HG02852 (cell line): ENCODE measurements around the gene CCDC154.

Experiments
- ATAC-seq: cut with Tn5 transposase; IDR thresholded peaks from one replicate; pipeline ENCODE4 v1.9.1; 2021; ENCODE audit warnings: mild to moderate bottlenecking, moderate library complexity; ENCODE audit not compliant: unreplicated experiment

The CCDC154 gene

GRCh38 chr16:1397779-1398178 is 46.6 kb downstream of the CCDC154 start:
- ATAC-seq: no peak

- ATAC-seq: no peak
These were observed 48.8 kb downstream of the CCDC154 start for GRCh38 chr16:1395444-1396031.

GRCh38 chr16:1394367-1394951 is 49.9 kb downstream of the CCDC154 start:
- no peak for ATAC-seq

- ATAC-seq: no peak
These were observed 50.7 kb downstream of the CCDC154 start for GRCh38 chr16:1393613-1394176.

- ATAC-seq: no peak
These were observed 51.5 kb downstream of the CCDC154 start for GRCh38 chr16:1392826-1393225.

GRCh38 chr16:1390239-1390779 is 54.0 kb downstream of the CCDC154 start:
- no peak for ATAC-seq

GRCh38 chr16:1389762-1390161 is 54.6 kb downstream of the CCDC154 start:
- ATAC-seq: no peak

GRCh38 chr16:1387331-1387730 is 57.0 kb downstream of the CCDC154 start:
- ATAC-seq: no peak

- ATAC-seq: no peak
These were observed 59.1 kb downstream of the CCDC154 start for GRCh38 chr16:1385232-1385631.
